ENCODE results near the gene TMEM89. TPM values are rescaled to one million over a fixed set of nuclear protein-coding genes. Genes with fewer than 3 reads are reported as not detected.
A peak's percentile ranks its signal among the peaks of the same experiment; 100 is the strongest.

The TMEM89 gene
- total and polyA plus RNA-seq, 7 donors, result not detected

DNA sequence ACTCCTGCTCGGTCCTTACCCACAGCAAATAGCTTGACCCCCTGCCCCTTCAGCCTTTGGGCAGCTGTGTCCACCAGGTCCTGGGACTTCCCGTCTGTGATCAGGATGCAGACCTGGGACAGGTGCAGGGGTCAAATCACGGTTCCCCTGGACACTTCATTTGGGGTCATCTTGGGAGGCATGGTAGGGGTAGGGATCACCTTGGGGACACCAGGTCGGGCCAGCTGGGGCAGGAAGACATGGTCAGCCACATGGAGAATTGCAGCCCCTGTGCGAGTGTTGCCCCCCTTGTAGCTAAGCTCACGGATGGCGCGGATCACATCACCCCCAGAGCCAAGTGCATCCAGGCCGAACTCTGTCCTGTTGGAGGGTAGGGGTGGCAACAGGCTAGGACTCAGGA is 28.2 kb downstream of the TMEM89 start:
- H3K36me3 ChIP-seq (ENCODE audit: insufficient read depth in 1 of 2, low read depth in 1 of 2), result peaks cover 0 to 3% of the 10 kb centered on the region in 2 donors
- WGBS, 3 donors, result 92 to 96% (median 93%) methylated on average over 9 of the region's 9 CpGs
- H3K4me3 ChIP-seq, result no peak overlapping the region
- no peaks in the 10 kb centered on the region for H3K27me3 ChIP-seq (ENCODE audit: insufficient read depth in 3 of 3, low read length in 2 of 3)
- TF ChIP-seq, protein P1, sequence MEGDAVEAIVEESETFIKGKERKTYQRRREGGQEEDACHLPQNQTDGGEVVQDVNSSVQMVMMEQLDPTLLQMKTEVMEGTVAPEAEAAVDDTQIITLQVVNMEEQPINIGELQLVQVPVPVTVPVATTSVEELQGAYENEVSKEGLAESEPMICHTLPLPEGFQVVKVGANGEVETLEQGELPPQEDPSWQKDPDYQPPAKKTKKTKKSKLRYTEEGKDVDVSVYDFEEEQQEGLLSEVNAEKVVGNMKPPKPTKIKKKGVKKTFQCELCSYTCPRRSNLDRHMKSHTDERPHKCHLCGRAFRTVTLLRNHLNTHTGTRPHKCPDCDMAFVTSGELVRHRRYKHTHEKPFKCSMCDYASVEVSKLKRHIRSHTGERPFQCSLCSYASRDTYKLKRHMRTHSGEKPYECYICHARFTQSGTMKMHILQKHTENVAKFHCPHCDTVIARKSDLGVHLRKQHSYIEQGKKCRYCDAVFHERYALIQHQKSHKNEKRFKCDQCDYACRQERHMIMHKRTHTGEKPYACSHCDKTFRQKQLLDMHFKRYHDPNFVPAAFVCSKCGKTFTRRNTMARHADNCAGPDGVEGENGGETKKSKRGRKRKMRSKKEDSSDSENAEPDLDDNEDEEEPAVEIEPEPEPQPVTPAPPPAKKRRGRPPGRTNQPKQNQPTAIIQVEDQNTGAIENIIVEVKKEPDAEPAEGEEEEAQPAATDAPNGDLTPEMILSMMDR (IDR thresholded peaks at IDR 0.05), result no peak
- intact Hi-C loops (cut with DNase I), result loop anchor here in 1 of 2 donors (2.0 kb wide), 1 partner anchor 27 kb away; no protein-coding TSS in a partner anchor
- H3K9me3 ChIP-seq, result no peaks in the 10 kb centered on the region
- H3K27ac ChIP-seq, result no peak overlapping the region
- H3K4me1 ChIP-seq, result peaks cover 39% of the 10 kb centered on the region
- DNase-seq, result no peak
- no peak for ATAC-seq

GRCh38 chr3:48592519-48593087 is 29.0 kb downstream of the TMEM89 start:
- peak in 1 of 4 donors; percentile 31 for ATAC-seq
- H3K9me3 ChIP-seq, result no peaks in the 10 kb centered on the region
- no peak overlapping the region for H3K4me3 ChIP-seq
- peaks cover 0 to 5% of the 10 kb centered on the region in 2 donors for H3K36me3 ChIP-seq (ENCODE audit: insufficient read depth in 1 of 2, low read depth in 1 of 2)
- TF ChIP-seq, protein P1 (IDR thresholded peaks at IDR 0.05), result no peak
- no peak overlapping the region for H3K27ac ChIP-seq
- H3K4me1 ChIP-seq, result peaks cover 33% of the 10 kb centered on the region
- intact Hi-C loops (cut with DNase I), result loop anchor here in 1 of 2 donors (2.0 kb wide), 1 partner anchor 26 kb away; no protein-coding TSS in a partner anchor
- no peaks in the 10 kb centered on the region for H3K27me3 ChIP-seq (ENCODE audit: insufficient read depth in 3 of 3, low read length in 2 of 3)
- 85 to 90% (median 86%) methylated on average over 20 to 21 of the region's 21 CpGs for WGBS, 3 donors
- DNase-seq, result no peak

DNA sequence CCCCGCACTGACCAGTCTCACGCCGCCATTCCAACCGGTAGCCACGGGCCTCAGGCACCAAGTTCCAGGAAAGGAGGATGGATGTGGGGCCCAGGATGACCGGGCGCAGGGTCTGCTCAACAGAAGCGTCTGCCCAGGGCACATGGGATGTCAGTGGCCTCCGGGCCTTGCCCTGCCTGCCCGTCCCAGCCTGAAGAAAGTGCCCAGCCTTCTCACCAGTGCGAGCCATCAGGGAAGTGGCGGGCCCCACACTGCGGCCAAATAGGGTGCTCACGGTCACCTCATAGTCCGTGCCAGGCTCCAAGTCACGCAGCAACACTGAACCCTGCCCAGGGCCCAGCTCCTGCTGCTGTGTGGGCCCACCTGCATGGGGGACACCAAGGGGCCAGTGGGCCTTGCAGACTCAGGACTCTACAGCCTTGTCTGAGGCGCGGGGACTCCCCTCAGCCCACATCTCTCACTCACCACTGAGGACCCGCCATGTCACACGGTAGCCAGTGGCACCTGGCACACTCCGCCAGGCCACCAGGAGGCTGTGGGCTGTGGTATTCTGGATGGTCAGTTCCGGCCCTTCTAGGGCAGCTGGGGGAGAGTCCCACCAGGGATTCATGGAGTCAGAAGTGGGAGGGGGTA is 29.6 kb downstream of the TMEM89 start:
- no peak for ATAC-seq
- intact Hi-C loops (cut with DNase I), result loop anchor here in 1 of 2 donors (2.0 kb wide), 1 partner anchor 25 kb away; no protein-coding TSS in a partner anchor
- no peak for DNase-seq
- 92 to 93% (median 92%) methylated on average over 22 of the region's 22 CpGs for WGBS, 3 donors
- Histone ChIP-seq H3K36me3 (ENCODE audit: insufficient read depth in 1 of 2, low read depth in 1 of 2) (peaks cover 0 to 11% of the 10 kb centered on the region in 2 donors), H3K27ac (no peak overlapping the region), H3K4me3 (no peak overlapping the region), H3K27me3 (ENCODE audit: insufficient read depth in 3 of 3, low read length in 2 of 3) (no peaks in the 10 kb centered on the region), H3K4me1 (peaks cover 27% of the 10 kb centered on the region), H3K9me3 (no peaks in the 10 kb centered on the region)
- TF ChIP-seq, protein P1 (IDR thresholded peaks at IDR 0.05), result no peak

GRCh38 chr3:48591436-48591835 is 30.1 kb downstream of the TMEM89 start:
- ATAC-seq (no peak), DNase-seq (no peak)

More at GRCh38 chr3:48591436-48591835, 30.1 kb downstream of the TMEM89 start:
- Histone ChIP-seq H3K27me3 (ENCODE audit: insufficient read depth in 3 of 3, low read length in 2 of 3) (no peaks in the 10 kb centered on the region), H3K9me3 (no peaks in the 10 kb centered on the region), H3K4me3 (no peak overlapping the region), H3K27ac (no peak overlapping the region), H3K4me1 (peaks cover 23% of the 10 kb centered on the region), H3K36me3 (ENCODE audit: insufficient read depth in 1 of 2, low read depth in 1 of 2) (peaks cover 0 to 14% of the 10 kb centered on the region in 2 donors)
- 92 to 93% (median 92%) methylated on average over 13 to 14 of the region's 14 CpGs for WGBS, 3 donors
- intact Hi-C loops (cut with DNase I), result no loop called here
- TF ChIP-seq, protein P1 (IDR thresholded peaks at IDR 0.05), result no peak

All from psoas muscle (tissue), 8 donors.